SIG-M5 treated with dmso at 0.1 percent for 504 hours (cell line): ENCODE data around the gene LUC7L3.
"Not testable (repeated sequence)": the region's sequence is repeated elsewhere in the genome, so short reads cannot be mapped to it uniquely, and the experiment has no call there.

Source experiments
- DNase-seq: peaks from one replicate; lab custom pipeline; 2025; ENCODE audit not compliant: unreplicated experiment; lab: John Stamatoyannopoulos, UW

LUC7L3 gene

GRCh38 chr17:50708050-50709000 is 11.1 kb upstream of the LUC7L3 start:
- peak; percentile 72 for DNase-seq

- DNase-seq = not testable (repeated sequence)
Observed at GRCh38 chr17:50709053-50709452, 10.3 kb upstream of the LUC7L3 start.

GRCh38 chr17:50710025-50710424 is 9.4 kb upstream of the LUC7L3 start:
- no peak for DNase-seq

GRCh38 chr17:50710650-50711049 is 8.8 kb upstream of the LUC7L3 start:
- DNase-seq = no peak

- DNase-seq = no peak
Observed at GRCh38 chr17:50712641-50713040, 6.8 kb upstream of the LUC7L3 start.

GRCh38 chr17:50715471-50715870 is 3.9 kb upstream of the LUC7L3 start:
- DNase-seq = no peak

- no peak for DNase-seq
Observed at GRCh38 chr17:50719924-50720794, 756 bp downstream of the LUC7L3 start.

- DNase-seq = peak; percentile 46
Observed at GRCh38 chr17:50721194-50722010, 2.0 kb downstream of the LUC7L3 start.

GRCh38 chr17:50722746-50723145 is 3.3 kb downstream of the LUC7L3 start:
- no peak for DNase-seq

- not testable (repeated sequence) for DNase-seq
Observed at GRCh38 chr17:50724622-50725021, 5.2 kb downstream of the LUC7L3 start.

GRCh38 chr17:50725769-50726655 is 6.6 kb downstream of the LUC7L3 start:
- no peak for DNase-seq

- no peak for DNase-seq
Observed at GRCh38 chr17:50728112-50728429, 8.7 kb downstream of the LUC7L3 start.

- DNase-seq = no peak
Observed at GRCh38 chr17:50728881-50729765, 9.7 kb downstream of the LUC7L3 start.

GRCh38 chr17:50731575-50732460 is 12.4 kb downstream of the LUC7L3 start:
- no peak for DNase-seq

GRCh38 chr17:50735287-50735686 is 15.9 kb downstream of the LUC7L3 start:
- DNase-seq = no peak

- DNase-seq = no peak
Observed at GRCh38 chr17:50737118-50737698, 17.8 kb downstream of the LUC7L3 start.

- DNase-seq = no peak
Observed at GRCh38 chr17:50739098-50739497, 19.7 kb downstream of the LUC7L3 start.

GRCh38 chr17:50745631-50746030 is 26.2 kb downstream of the LUC7L3 start:
- DNase-seq = no peak
